Body of pancreas (tissue), 4 donors: Measurements from ENCODE around the gene THSD4. TPM values are rescaled to one million over a fixed set of nuclear protein-coding genes. Genes with fewer than 3 reads are reported as not detected.

ENCODE experiments used
- ATAC-seq: fragments of 150-250 bp; one replicate; pipeline ENCODE4 v1.9.1; 2016
- DNase-seq, 4 donors: peaks; one replicate each; pipeline ENCODE4 v3.0.0-alpha.2; 2019
- H3K27ac ChIP-seq, 4 donors: fragments of 200-600 bp; sonication (generic); 1 replicate in 3 of 4; 2 replicates in 1 of 4; pipeline versions ENCODE4 v1.5.1 to v1.6.1; 2016 to 2019; ENCODE audit warnings: mild to moderate bottlenecking in 1 of 4, mixed read lengths in 1 of 4, moderate library complexity in 1 of 4
- H3K27me3 ChIP-seq, 2 donors: fragments of 200-600 bp; sonication (generic); one replicate each; pipeline ENCODE4 v1.6.0; 2016; ENCODE audit warnings: mild to moderate bottlenecking in 1 of 2
- H3K36me3 ChIP-seq, 2 donors: fragments of 200-600 bp; sonication (generic); replicated peaks in 1 of 2; 2 replicates each; pipeline ENCODE4 v1.5.1; 2016; ENCODE audit warnings: low read depth in 2 of 2; ENCODE audit not compliant: insufficient read depth in 1 of 2
- H3K4me1 ChIP-seq: fragments of 200-600 bp; sonication (generic); one replicate; pipeline ENCODE4 v1.6.0; 2016
- H3K4me3 ChIP-seq, 2 donors: fragments of 200-600 bp; sonication (generic); 1 replicate in 1 of 2; 2 replicates in 1 of 2; pipeline ENCODE4 v1.5.1; 2016 to 2019
- H3K9me3 ChIP-seq, 3 donors: fragments of 200-600 bp; sonication (generic); 1 replicate in 2 of 3; 2 replicates in 1 of 3; pipeline ENCODE4 v1.5.1; 2016
- CTCF ChIP-seq, 7 experiments: fragments of 450-650 bp in 4 of 7; fragments of 200-600 bp in 3 of 7; sonication (generic) in 3 of 7; IDR thresholded peaks; one replicate each; pipeline ENCODE4 v1.5.1; 2016 to 2019; ENCODE audit warnings: antibody characterized with exemption in 7 of 7
- POLR2A ChIP-seq, 3 donors: fragments of 450-650 bp; IDR thresholded peaks; one replicate each; pipeline ENCODE4 v1.6.1; 2016; ENCODE audit warnings: antibody characterized with exemption in 3 of 3, mild to moderate bottlenecking in 2 of 3
- WGBS, 2 donors: methylation state at CpG; one replicate each; pipeline ENCODE4 v1.1.5; 2017; 5-methylcytosine and 5-hydroxymethylcytosine counted together
- intact Hi-C: fragments of 100-400 bp; cut with DNase I; formaldehyde crosslinking; loops from one replicate; pipeline ENCODE4 v1.15.1; 2023
- total RNA-seq, 2 donors: library from RNA; depleted of rRNA; stranded (reverse); fragments of >200 nt; gene quantifications; one replicate each; pipeline ENCODE4 v1.1.0, GENCODE V29; 2016

Gene THSD4
- total RNA-seq, 2 donors from 2014 or later: 12.9 to 16.1 TPM

- H3K27ac ChIP-seq: no peak overlapping the region
- WGBS, 2 donors: 34 to 59% methylated on average over 11 to 51 of the region's 51 CpGs
- intact Hi-C loops: no loop called here
- no peaks in the 10 kb centered on the region for H3K4me1 ChIP-seq
- DNase-seq (no peak), ATAC-seq (no peak)
- H3K9me3 ChIP-seq: no peaks in the 10 kb centered on the region
- no peaks in the 10 kb centered on the region for H3K36me3 ChIP-seq
- H3K27me3 ChIP-seq: no peaks in the 10 kb centered on the region
- TF ChIP-seq POLR2A (IDR thresholded peaks at IDR 0.05) (no peak), CTCF (IDR thresholded peaks at IDR 0.05) (no peak)
- H3K4me3 ChIP-seq: no peak overlapping the region
These were observed 100.0 kb downstream of the THSD4 start for GRCh38 chr15:71215126-71215894.

DNA sequence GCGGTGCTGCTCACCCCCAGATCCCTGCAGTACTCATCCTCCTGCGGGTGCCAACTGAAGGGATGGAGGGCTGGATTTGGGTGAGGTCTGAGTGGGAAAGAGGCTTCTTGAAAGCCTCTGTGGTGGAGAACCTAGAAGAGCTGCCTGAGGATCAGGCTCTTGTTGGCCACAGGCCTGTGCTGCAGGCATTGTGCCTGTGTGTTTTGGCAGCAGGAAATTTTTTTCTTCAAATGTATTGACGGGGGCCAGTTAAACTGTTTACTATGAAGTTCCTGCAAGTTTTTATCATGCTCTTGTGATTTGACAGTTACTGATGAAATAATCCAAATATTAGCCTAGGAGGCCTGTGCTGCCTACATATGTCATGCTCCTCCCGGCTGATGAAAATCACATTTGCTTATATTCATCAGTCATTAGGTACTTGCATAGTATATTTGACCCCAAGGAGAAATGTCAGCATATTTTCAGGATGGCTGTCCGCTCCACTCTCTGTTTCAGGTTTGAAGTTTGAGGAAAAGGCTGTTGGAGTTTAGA, 103.1 kb downstream of the THSD4 start:
- Histone ChIP-seq H3K4me1 (no peaks in the 10 kb centered on the region), H3K36me3 (no peaks in the 10 kb centered on the region), H3K27me3 (no peaks in the 10 kb centered on the region), H3K4me3 (no peak overlapping the region), H3K9me3 (no peaks in the 10 kb centered on the region), H3K27ac (no peak overlapping the region)
- intact Hi-C loops: no loop called here
- 58 to 61% methylated on average over 5 of the region's 5 CpGs for WGBS, 2 donors
- ATAC-seq (no peak), DNase-seq (no peak)
- TF ChIP-seq POLR2A (IDR thresholded peaks at IDR 0.05) (no peak), CTCF (IDR thresholded peaks at IDR 0.05) (no peak)

GRCh38 chr15:71219101-71219500, 103.8 kb downstream of the THSD4 start:
- intact Hi-C loops: no loop called here
- Histone ChIP-seq H3K36me3 (no peaks in the 10 kb centered on the region), H3K4me1 (no peaks in the 10 kb centered on the region), H3K27ac (no peak overlapping the region), H3K27me3 (no peaks in the 10 kb centered on the region), H3K9me3 (no peaks in the 10 kb centered on the region), H3K4me3 (no peak overlapping the region)
- ATAC-seq (no peak), DNase-seq (no peak)
- 82 to 87% methylated on average over 4 of the region's 4 CpGs for WGBS, 2 donors
- no peak for TF ChIP-seq POLR2A (IDR thresholded peaks at IDR 0.05)
- TF ChIP-seq CTCF (IDR thresholded peaks at IDR 0.05): no peak

DNA sequence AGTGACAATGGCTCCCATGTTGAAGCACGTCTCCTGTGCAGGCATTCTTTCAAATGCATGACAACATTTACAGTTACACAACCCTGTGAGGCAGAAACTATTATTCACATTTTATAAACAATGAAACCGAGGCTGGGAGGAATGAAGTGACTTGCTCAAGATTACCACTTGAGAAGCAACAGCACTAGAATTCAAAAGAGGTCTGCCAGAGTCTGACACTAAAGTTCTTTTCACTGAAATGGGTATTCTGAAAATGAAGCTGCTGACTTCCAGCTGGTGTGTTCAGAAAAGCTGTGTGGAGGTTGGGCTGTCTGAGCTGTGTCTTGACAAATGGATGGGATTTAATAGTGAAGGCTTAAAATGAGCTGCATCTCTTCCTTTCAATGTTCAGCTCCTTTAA, 104.4 kb downstream of the THSD4 start:
- intact Hi-C loops: no loop called here
- Histone ChIP-seq H3K27me3 (no peaks in the 10 kb centered on the region), H3K4me3 (no peak overlapping the region), H3K9me3 (no peaks in the 10 kb centered on the region), H3K4me1 (no peaks in the 10 kb centered on the region), H3K27ac (no peak overlapping the region), H3K36me3 (no peaks in the 10 kb centered on the region)
- DNase-seq (no peak), ATAC-seq (peak; percentile 38)
- TF ChIP-seq CTCF (IDR thresholded peaks at IDR 0.05) (no peak), POLR2A (IDR thresholded peaks at IDR 0.05) (no peak)
- WGBS, 2 donors: 53 to 54% methylated on average over 2 of the region's 2 CpGs

DNA sequence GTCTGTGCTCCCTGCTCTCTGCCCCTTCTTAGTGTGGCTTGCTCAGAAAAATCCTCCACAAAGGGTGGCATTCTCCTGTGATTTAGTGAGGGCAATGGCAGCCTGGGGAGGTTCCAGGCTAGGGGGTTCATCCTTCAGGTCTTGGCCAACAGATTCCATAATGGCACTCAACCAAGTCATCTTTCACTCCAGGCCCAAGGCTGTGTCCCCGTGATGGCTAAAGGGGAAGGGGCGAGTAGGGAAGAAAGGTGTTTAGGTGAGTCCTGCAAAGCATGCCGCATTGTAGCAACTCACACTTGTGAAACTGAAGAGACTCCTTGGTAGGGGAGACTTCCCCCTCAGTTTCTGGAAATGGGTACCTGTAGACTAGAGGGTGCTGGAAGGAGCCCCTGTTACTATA, 105.6 kb downstream of the THSD4 start:
- DNase-seq: no peak
- intact Hi-C loops: no loop called here

More for the DNA sequence above, 105.6 kb downstream of the THSD4 start:
- 72% methylated on average over 3 of the region's 3 CpGs for WGBS, 2 donors
- H3K9me3 ChIP-seq: no peaks in the 10 kb centered on the region
- no peaks in the 10 kb centered on the region for H3K4me1 ChIP-seq
- ATAC-seq: no peak
- H3K36me3 ChIP-seq: no peaks in the 10 kb centered on the region
- H3K4me3 ChIP-seq: no peak overlapping the region
- no peaks in the 10 kb centered on the region for H3K27me3 ChIP-seq
- TF ChIP-seq CTCF (IDR thresholded peaks at IDR 0.05): no peak
- no peak for TF ChIP-seq POLR2A (IDR thresholded peaks at IDR 0.05)
- no peak overlapping the region for H3K27ac ChIP-seq
